Measurements from ENCODE around the gene ANKRD12.
A peak's percentile ranks its signal among the peaks of the same experiment; 100 is the strongest.

The ANKRD12 gene

DNA sequence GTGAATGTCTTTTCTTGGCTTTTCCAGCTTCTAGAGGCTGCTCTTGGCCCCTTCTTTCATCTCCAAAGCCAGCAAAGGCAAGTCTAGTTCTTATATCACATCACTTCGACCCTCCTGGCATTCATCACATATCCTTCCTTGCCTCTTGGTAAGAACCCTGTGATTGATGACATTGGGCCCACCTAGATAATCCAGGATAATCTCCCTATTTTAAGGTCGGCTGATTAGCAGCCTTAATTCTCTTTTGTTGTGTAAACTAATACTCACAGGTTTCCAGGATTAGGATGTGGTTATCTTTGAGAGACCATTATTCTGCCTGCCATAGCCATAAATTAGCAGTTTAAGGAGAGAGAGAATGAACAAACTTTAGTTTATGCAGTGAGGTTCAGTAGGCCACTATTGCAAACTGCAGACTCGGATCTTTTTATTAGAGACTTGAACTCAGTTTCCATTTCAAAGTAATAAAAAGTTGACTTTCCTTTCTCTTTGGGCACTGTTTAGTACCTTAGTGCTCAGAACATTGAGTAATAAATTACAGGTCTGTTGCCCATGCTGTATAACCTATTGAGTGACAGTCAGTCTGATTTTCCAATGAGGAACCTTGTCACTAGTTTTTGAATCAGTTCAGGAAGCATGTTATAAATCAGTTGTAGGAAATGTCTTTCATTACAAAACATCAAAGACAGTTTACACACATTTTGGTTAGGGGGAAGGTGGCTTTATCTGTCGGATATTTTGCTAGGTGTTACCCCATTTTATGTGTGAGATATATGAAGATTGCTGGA lies 29.6 kb upstream of the ANKRD12 start:
- no peak for DNase-seq

DNA sequence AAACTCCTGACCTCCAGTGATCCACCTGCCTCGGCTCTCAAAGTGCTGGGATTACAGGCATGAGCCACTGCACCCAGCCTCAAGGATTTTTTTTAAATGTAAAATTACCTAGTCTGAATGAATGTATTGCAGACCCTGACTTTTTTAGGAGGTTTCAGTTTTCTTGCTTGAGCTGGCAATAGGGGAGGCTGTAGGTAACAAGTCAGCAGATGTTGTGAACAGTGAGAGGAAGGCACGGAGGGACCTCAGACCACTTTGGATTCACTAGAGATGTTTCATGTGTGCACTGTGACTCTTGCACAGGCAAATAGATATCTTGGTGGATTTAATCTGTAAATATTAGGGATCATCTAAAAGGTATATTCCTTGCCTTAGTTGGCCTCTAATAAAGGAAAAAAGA lies 27.7 kb upstream of the ANKRD12 start:
- no peak for DNase-seq

DNA sequence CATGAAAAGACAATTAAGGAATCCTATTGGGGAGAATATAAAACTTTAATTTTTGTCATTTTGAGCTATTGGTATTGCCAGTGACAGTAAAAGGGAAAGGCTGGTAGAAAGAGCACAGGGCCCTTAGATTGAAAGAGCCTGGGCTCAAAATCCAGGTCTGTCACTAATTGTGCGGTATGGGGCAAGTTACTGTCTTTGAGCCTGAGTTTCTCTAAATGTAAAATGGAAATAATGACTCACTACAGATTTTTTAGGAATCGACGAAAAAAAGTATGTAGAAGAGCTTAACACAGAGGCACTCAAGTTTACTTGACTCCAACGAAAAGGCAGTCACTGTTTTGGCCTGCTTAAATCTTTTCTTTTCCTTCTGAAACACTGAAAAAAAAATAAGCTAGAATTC lies 27.1 kb upstream of the ANKRD12 start:
- no peak for DNase-seq

DNA sequence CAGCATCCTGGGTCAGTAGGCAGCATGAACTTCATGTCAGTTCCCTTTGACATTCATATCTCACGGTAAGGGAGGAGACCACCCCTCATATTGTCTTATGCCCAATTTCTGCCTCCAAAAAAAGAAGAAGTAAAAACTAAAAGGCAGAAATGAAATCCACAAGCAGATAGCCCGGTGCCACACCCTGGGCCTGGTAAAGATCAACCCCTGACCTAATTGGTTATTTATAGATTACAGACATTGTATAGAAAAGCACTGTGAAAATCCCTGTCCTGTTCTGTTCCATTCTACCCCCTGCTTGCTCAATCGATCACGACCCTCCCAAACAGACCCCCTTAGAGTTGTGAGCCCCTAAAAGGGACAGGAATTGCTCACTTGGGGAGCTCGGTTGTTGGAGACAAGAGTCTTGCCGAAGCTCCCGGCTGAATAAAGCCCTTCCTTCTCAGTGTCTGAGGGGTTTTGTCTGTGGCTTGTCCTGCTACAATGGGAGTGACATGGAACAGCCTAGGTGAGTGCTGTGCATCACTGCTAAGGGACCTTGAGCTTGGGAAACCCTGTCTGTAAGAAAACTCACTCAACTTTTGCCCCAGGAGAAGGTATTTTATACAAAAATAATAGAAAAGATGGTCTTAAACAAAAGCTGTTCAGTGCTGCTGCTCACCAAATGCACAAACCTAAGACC lies 23.0 kb upstream of the ANKRD12 start:
- no peak for DNase-seq

DNA sequence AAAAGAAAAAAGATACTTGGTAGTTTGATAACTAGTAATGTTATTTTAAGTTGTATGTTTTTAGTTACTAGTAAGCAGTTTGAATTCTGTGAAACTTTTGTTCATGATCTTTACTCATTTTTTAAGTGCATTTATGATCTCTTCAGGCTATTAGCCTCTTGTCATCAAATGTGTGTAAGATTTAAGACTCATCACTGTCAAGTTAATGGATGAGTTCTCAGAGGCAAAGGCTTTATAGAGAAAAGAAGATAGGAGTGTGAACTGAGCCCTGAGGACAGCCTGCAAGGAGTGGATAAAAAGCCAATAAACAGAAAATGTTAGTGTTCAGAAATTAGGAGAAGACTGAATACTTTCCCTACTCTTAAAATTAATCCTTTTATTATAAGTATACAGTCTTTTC lies 20.6 kb upstream of the ANKRD12 start:
- no peak for DNase-seq

DNA sequence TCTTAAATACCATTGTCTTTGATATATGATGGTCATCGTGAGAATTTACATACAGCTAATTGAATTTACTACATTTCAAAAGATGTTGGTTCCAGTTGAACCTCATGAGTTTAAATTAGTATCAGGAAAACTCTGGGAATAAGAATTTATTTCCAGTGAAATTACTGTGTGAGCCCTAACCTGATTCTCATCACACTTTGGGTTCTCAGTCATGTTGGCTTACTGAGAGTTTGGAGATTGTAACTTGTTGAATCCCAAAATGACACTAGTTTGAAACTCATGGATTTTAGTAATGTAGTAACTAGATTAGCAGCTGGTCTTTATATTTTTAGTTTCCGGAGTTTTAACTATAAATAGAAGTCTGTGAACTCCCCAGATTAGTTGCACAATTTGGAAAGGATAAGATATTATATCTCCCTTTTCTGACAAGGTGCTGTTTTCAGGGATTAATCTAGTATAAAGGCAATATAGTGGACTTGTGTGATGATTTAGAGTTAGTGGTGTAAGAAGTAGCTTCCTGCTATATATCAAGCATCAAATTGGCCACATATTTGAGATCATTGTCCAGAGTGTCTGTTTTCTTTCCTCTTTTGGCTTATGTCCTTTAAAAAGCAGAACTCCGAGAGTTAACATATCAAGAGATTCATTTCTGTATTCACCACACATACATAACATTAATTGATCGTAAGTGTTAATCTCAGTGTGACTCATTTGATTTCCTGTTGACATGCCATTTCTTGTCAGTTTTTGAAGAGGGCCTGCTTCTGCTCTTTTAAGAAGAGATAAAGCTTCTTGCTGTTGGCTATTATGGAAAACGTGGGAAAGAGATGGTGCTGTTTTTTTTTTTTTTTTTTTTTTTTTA lies 18.4 kb upstream of the ANKRD12 start:
- DNase-seq = peak; percentile 76

DNA sequence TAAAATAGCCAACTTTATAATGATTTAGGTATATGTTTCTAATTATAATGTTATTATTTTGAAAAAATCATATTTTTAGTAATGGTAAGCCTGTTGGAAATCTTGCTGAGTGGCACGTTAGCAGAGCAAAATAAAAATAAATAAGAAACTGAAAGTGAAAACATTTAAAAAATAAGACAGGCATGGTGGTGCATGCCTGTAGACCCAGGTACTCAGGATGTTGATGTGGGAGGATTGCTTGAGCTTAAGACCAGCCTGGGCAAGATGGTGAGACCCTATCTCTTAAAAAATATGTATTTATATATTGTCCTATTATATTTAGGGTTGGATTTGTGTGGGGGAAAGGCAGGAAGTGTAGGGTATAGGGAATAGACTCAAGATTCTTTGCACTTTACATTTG lies 15.8 kb upstream of the ANKRD12 start:
- DNase-seq = no peak

DNA sequence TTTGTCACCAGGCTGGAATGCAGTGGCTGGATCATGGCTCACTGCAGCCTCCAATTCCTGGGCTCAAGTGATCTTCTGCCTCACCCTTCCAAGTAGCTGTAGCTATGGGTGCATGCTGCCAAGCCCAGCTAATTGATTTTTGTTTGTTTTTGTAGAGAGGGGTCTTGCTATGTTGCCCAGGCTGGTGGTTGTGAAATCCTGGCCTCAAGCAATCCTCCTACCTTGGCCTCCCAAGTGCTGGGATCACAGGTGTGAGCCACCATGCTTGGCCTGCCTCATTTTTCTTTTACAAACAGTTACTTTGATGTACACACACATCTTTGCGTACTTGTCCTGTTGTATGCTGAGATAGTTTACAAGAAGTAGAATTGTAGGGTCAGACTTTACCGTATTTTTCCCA lies 13.1 kb upstream of the ANKRD12 start:
- no peak for DNase-seq

DNA sequence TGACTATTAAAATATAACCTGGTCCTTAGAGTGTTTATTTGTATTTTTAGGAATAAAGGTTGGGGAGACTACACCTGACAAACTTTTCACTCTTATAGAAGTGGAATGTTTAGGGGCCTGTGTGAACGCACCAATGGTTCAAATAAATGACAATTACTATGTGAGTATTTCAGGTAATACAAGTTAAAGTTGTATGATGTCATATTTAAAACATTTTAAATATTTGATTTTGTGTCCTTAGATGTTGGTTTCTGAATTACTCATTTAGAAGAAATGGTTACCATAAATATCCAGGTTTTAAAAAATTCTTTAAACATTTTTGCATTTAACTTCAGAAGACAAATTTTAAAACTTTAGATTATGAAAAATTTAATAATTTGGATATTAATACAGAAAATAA lies 11.8 kb upstream of the ANKRD12 start:
- DNase-seq = no peak

DNA sequence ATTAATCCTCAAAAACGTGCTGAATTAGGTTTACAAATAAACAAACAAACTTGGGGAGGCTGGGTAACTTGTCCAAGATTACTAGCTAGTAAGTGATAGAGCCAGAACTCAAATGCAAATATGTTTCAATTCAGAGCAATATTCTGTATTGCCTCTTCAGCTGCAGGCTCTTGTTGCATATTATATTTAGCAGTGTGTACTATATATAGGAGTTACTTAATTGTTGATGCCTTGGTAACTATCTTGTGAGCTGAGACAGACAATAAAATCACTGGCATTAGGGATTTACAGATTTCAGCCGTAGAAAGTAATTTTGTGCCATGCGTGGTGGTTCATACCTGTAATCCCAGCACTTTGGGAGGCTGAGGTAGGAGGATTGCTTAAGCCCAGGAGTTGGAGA lies 10.2 kb upstream of the ANKRD12 start:
- no peak for DNase-seq

DNA sequence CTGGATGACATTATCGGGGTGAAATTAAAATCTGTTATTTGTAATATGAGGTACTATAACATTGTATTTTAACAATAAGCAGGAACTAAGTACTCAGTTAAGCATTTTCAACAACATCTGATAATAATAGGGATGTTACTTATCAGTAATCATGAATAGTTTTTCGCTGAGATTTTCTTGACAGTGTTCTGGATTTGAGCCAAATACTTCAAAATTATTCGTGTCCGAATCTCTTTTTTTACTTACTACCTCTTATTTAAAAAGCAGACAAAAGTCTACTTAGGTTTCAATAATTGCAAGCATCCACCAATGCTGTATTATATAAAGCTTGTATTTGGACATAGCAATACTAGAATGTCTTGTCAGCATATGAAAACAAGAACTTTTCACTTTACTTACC lies 6.4 kb upstream of the ANKRD12 start:
- no peak for DNase-seq

DNA sequence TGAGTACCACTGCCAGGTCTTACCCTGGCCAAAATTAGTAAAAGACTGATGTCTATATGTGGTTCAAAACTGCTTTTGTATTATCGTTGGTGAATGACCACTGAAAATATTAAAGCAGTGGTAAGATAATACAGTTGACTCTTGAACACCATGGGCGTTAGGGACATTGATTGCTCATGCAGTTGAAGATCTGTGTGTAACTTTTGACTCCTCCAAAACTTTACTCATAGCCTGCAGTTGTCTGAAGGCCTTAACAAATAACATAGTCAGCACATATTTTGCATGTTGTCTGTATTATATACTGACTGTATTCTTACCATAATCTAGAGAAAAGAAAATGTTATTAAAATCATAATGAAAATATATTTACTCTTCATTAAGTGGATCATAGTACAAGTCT lies 5.8 kb upstream of the ANKRD12 start:
- no peak for DNase-seq

DNA sequence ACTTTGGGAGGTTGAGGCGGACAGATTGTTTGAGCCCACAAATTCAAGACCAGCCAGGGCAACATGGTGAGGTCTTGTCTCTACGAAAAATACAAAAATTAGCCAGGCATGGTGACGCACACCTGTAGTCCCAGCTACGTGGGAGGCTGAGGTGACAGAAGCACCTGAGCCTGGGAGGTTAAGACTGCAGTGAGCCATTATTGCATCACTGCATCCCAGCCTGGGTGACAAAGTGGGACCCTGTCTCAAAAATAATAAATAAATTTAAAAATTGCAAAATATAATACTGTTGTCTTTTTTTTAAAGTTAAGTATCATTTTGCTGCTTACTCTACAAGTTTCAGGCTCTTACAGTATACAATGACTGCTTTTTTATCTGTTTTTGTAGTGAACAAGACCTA lies 4.0 kb upstream of the ANKRD12 start:
- no peak for DNase-seq

DNA sequence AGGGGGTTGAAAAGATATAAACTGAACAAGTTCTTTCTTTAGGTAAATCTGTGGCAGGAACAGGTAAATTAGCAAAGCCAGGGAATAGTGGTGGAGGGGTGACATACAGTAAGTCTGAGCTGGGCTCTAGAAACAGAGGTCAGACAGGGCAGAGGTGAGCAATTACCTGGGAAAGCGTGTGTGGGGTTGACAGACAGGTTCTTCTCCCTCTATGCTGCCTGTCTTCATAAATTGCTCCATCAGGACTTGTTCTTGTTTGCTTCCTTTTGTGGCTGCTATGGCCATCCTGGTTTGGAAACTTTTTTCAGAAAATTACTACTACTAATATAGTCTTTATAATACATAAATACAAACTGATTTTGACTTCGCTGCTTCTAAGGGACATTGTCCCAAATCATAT lies 3.4 kb upstream of the ANKRD12 start:
- DNase-seq = no peak

DNA sequence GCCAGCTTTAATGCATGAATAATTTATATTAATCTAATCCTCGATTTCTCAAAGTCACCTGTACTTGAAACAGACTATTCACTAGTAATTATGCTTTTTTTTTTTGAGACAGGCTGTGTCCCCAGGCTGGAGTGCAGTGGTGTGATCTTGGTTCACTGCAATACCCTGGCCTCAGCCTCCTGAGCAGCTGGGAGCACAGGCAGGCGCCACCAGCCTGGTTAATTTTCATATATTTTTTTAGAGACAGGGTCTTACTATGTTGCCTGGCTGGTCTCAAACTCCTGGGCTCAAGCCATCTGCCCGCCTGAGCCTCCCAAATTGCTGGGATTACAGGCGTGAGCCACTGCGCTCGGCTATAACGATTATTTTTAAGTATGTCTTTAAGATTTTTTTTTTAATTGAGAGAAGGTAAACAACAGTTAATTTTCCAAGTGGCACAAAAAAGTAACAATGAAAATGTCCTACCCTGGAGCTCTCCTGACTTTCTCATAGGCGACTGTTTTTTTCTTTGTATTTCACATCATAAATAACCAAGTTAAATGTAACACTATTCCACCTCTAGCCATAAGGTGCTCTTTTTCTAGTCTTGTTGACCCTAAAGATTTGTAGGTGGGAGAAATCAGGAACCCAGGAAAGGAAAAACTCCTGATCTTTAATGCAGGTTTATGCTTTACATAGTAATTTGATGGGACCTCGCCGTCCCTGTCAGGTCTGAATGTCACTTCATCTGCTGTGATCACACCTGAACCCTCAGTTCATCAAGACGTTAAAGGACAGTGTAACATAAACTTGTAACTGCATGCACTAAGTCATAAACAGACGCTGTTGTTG lies 1.3 kb upstream of the ANKRD12 start:
- DNase-seq = no peak

DNA sequence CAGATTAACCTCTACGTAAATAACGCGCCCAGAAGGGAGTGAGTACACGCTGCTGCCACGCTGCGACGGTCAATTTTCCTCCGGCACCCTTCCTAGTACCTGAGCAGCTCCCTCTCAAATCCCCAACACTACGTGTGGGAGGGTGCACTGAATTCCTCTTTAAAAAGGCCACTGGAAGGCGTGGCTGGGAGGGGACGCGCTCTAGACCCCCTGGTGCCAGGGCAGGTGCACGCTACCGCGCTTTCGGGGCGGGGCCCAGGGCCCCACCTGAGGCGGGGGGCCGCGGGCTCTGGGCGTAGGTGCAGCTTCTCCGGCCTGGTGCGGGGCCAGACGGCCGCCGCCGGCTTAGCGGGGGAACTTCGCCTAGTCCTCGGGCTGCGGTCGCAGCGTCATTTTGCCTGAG lies 668 bp upstream of the ANKRD12 start:
- peak; percentile 49 for DNase-seq

DNA sequence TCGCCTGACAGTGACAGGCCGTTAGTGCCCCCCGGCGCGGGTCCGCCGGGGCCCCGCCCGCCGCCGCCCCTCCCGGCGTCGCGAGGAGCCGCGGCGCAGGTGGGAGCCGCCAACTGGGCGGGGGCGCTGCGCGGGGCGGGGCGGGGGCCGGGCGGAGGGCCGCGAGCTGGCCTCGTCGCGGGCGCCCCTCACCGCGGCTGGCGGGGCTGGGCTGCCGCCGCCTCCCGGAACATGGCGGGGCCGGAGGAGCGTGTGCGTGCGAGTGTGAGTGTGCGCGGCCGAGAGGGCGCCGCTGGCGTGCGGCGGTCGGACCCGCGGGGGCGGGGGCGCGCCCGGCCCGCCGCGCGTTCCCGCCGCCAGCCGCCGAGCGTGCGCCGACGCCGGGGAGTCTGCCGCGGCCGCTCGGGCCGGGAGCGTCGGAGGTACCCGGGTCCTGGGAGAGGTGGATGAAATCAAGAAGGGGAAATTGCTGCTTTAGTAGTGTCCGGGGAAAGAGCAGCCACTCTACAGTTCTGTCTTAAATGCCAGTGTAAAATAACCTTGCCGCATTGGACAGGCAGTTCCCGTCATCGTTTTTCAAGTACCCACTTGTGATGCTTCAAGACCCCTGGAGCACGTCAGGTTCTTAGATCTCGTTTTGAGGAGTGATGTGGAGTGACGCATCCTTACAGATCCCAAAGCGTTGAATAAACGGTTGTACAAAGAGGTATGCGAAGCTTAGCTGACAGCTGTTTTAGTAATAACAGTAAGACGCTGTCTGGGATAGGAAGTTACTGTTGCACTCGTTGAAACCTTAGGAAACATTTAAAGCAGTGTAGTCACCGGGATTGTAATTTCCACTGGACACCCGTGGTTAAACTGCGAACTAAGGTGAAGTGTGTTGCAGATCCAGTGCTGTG lies 836 bp downstream of the ANKRD12 start:
- DNase-seq = peak; percentile 77

DNA sequence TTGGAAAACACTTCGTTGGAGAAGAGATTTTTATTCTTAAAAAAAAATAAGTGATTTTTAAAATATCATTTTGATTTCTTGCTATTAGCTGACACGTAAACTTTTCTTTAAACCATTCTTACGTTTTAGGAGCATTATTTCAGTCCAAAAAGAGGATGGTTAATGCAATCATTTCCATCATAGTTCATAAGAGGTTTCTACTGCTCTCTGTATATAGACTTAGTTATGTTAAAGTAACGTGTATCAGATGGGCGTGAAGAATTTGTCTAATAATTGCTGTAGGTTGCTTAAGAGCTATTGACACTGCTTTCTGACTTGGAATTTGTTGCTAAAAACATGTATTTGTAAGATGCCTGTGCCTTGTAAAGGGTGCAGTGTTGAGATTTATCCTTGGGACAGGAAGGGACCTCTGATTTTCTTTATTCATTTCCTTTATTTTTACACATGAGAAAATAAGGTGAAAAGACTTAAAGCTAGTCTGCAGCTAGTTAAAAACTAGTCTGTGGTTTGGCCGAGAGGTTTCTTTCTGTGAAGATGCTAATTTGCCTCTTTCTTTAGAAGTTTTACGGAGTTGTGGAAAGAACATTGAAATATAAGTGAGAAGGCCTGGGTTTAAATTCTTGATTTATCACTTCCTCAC lies 2.9 kb downstream of the ANKRD12 start:
- peak; percentile 16 for DNase-seq

DNA sequence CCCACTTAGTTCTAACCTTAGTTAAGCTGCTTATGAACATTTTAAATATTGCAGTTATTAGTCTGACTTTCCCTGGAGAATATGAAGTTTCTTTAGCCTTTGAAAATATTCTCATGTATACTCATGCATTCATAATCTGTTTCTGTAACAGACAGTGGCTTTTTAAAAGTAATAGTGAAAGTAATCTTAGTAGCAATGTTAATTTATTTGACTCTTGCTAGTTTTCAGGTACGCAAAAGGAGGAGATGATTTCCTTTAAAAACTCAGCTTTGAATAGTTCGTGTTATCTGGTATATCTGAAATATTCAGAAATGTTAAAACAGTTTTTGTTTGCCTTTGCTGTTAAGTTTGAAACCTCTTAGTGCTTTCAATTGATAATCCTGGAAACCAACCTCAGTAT lies 3.8 kb downstream of the ANKRD12 start:
- DNase-seq = peak; percentile 31

DNA sequence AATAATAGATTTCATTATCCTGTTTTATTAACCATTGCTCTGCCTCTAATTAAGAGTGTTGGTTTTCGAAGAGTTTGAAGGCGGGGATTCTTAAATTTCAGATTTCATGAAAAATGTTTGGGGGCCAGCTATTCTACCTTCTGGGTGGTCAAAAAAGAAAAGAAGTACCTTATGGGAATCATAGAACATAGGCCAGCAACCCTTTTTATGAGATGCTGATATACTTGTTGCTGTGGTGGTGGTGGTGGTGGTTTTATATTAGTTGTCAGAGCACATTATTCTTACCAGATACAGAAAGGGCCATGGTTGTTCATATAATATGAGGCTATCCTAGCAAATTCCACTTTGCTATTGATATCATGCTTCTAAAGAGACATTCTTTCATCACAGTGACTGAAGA lies 4.4 kb downstream of the ANKRD12 start:
- DNase-seq = no peak

DNA sequence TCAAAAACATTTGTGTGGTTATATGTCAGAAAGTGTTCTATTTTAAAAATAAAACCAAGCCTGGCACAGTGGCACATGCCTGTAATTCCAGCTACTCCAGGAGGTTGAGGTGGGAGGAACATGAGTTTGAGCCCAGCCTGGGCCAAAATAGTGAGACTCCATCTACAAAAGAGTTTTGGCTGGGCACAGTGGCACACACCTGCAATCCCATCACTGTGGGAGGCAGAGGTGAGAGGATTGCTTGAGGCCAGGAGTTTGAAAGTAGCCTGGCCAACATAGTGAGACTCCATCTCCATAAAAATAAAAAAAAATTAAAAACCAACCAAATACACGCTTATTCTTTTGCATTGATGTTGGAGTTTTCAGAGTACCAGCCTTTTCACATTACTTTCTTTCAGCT lies 9.6 kb downstream of the ANKRD12 start:
- no peak for DNase-seq
